Ureter (tissue), 1 donor: Measurements from ENCODE around the gene CC2D1A. TPM values are rescaled to one million over a fixed set of nuclear protein-coding genes. Genes with fewer than 3 reads are reported as not detected.

Source experiments
- DNase-seq: peaks from one replicate; pipeline ENCODE4 v3.0.0-alpha.2; 2020; ENCODE audit warnings: low spot score
- total RNA-seq: library from RNA; stranded (reverse); gene quantifications from one replicate; pipeline ENCODE4 v1.2.4, GENCODE V29; 2023
- donor health status: DM: yes; HTN: yes; CAD: no.

The CC2D1A gene
- total RNA-seq, 1 donor from 2014 or later = 57.2 TPM

DNA sequence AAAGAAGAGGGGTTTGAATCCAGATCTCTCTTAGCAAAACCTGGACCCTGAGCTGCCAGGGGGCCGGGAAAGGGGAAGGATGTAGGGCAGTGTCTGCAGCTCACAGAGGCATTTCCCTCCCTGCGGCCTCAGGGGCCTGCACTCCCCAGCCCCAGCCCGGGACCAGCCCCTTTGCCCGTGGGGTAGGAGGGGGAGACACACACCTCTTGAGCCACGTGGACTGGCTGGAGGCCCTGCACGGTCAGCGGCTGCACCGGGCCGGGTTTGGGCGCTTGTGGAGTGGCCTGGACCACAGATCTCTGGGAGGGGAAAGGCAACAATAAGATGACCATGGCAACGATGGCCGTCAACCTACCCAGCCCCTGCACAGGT is 73.2 kb downstream of the CC2D1A start:
- no peak for DNase-seq

DNA sequence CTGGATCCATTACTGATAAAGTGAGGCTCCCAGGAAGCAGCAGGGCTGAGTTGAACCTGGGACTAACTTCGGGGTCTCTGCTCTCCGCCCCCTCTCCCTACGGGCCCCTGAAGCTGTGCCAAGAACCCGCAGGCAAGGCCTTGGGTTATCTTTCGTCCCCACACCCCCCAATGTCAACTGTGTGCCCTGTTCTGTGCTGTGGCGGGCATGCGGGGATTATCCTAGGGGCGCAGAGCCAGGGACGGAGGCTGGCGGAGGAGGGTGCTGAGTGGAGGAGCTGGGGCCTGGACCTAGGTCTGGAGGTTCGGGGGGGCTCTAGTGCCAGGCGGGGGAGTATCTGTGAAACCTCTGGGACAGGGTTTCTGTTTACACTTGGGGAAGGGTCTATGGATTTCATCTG is 73.7 kb downstream of the CC2D1A start:
- no peak for DNase-seq

DNA sequence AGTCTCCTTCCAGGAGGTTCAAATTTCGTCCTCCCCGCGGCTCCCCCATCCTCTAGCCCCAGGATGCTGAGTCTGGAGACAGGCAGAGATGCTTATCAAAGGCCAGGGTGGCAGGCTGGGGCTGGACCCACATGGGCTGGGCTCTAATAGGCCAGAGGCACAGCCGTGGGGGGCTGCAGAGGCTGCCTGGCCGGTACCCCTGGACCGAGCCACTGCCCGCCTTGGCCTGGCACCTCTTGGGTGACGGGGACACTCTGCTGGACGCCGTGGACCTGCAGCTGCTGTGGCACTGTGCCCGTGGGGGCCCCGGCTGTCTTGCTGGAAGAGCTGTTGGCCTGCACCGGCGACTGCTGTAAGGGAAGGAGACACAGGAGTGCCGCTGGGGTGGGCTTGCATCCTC is 74.3 kb downstream of the CC2D1A start:
- DNase-seq = no peak

Other genes with a start within 250 kb of the CC2D1A start
- 50.7 TPM for gene MRI1, start 141.7 kb upstream of the CC2D1A start, total RNA-seq
- gene C19orf53, start 131.7 kb upstream of the CC2D1A start, total RNA-seq = 78.2 TPM
- 8.1 TPM for gene ZSWIM4, start 110.8 kb upstream of the CC2D1A start, total RNA-seq
- not detected for gene NANOS3, start 29.1 kb upstream of the CC2D1A start, total RNA-seq
- 3.3 TPM for gene BRME1, start 84 bp upstream of the CC2D1A start, total RNA-seq
- 7.9 TPM for gene PODNL1, start 32.2 kb downstream of the CC2D1A start, total RNA-seq
- gene DCAF15, start 46.3 kb downstream of the CC2D1A start, total RNA-seq = 30.0 TPM
- gene RFX1, start 100.1 kb downstream of the CC2D1A start, total RNA-seq = 16.4 TPM
- not detected for gene RLN3, start 121.9 kb downstream of the CC2D1A start, total RNA-seq
- 5.1 TPM for gene IL27RA, start 125.6 kb downstream of the CC2D1A start, total RNA-seq
- gene PALM3, start 155.9 kb downstream of the CC2D1A start, total RNA-seq = 24.1 TPM
- 4.3 TPM for gene MISP3, start 166.6 kb downstream of the CC2D1A start, total RNA-seq
- not detected for gene C19orf67, start 179.6 kb downstream of the CC2D1A start, total RNA-seq
- 24.3 TPM for gene SAMD1, start 184.6 kb downstream of the CC2D1A start, total RNA-seq
- gene PRKACA, start 211.6 kb downstream of the CC2D1A start, total RNA-seq = 89.3 TPM
- 1.5 TPM for gene ASF1B, start 230.4 kb downstream of the CC2D1A start, total RNA-seq